ENCODE data around the gene PDIA4.

DNA sequence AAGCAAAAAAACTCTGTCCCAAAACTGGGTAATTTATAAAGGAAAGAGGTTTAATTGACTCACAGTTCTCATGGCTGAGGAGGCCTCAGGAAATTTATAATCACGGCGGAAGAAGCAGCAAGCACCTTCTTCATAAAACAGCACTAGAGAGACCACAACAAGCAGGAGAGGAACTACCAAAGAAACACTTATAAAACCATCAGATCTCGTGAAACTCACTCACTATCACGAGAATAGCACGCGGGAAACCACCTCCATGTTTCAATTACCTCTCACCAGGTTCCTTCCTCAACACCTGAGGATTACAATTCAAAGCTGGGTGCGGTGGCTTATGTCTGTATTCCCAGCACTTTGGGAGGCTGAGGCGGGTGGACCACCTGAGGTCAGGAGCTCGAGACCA, 48.5 kb downstream of the PDIA4 start:
- TF ChIP-seq RAD21 (IDR thresholded peaks at IDR 0.05; ENCODE audit: low read depth) (no peak), FOXM1 (IDR thresholded peaks at IDR 0.05; ENCODE audit: borderline replicate concordance, low read depth) (no peak), EP300 (IDR thresholded peaks at IDR 0.05; ENCODE audit: borderline replicate concordance) (no peak), CREB1 (IDR thresholded peaks at IDR 0.05; ENCODE audit: low read depth) (no peak), CEBPB (IDR thresholded peaks at IDR 0.05) (no peak), EGR1 (IDR thresholded peaks at IDR 0.05) (no peak), TCF12 (IDR thresholded peaks at IDR 0.05; ENCODE audit: low read depth) (no peak), TAF1 (IDR thresholded peaks at IDR 0.05; ENCODE audit: low read depth) (no peak), TEAD4 (IDR thresholded peaks at IDR 0.05) (no peak)
- TF ChIP-seq, protein P1, sequence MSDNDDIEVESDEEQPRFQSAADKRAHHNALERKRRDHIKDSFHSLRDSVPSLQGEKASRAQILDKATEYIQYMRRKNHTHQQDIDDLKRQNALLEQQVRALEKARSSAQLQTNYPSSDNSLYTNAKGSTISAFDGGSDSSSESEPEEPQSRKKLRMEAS (IDR thresholded peaks at IDR 0.05): no peak
- TF ChIP-seq, protein P2, sequence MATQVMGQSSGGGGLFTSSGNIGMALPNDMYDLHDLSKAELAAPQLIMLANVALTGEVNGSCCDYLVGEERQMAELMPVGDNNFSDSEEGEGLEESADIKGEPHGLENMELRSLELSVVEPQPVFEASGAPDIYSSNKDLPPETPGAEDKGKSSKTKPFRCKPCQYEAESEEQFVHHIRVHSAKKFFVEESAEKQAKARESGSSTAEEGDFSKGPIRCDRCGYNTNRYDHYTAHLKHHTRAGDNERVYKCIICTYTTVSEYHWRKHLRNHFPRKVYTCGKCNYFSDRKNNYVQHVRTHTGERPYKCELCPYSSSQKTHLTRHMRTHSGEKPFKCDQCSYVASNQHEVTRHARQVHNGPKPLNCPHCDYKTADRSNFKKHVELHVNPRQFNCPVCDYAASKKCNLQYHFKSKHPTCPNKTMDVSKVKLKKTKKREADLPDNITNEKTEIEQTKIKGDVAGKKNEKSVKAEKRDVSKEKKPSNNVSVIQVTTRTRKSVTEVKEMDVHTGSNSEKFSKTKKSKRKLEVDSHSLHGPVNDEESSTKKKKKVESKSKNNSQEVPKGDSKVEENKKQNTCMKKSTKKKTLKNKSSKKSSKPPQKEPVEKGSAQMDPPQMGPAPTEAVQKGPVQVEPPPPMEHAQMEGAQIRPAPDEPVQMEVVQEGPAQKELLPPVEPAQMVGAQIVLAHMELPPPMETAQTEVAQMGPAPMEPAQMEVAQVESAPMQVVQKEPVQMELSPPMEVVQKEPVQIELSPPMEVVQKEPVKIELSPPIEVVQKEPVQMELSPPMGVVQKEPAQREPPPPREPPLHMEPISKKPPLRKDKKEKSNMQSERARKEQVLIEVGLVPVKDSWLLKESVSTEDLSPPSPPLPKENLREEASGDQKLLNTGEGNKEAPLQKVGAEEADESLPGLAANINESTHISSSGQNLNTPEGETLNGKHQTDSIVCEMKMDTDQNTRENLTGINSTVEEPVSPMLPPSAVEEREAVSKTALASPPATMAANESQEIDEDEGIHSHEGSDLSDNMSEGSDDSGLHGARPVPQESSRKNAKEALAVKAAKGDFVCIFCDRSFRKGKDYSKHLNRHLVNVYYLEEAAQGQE (IDR thresholded peaks at IDR 0.05; ENCODE audit: low read depth): no peak

All from Ishikawa (cell line).